ENCODE data around the gene FRY.

DNA sequence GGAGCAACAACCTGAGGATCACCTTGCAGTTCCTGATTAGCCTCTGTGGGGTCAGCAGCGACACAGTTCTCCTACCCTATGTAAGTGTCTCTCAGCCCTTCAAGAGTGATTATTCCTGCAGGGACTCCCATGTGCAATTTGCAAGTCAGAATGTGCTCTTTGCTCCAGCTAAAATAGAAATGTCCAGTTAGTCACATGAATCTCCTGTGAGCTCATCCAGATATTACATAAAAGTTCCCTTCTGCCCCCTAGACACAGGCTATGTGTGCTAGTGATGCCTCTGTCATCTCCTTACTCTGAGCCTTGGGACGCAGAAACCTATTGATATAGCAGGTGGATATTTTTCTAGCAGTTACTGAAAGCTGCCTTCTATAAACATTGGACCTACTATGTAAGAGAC, 178.1 kb downstream of the FRY start:
- TF ChIP-seq, protein P1, sequence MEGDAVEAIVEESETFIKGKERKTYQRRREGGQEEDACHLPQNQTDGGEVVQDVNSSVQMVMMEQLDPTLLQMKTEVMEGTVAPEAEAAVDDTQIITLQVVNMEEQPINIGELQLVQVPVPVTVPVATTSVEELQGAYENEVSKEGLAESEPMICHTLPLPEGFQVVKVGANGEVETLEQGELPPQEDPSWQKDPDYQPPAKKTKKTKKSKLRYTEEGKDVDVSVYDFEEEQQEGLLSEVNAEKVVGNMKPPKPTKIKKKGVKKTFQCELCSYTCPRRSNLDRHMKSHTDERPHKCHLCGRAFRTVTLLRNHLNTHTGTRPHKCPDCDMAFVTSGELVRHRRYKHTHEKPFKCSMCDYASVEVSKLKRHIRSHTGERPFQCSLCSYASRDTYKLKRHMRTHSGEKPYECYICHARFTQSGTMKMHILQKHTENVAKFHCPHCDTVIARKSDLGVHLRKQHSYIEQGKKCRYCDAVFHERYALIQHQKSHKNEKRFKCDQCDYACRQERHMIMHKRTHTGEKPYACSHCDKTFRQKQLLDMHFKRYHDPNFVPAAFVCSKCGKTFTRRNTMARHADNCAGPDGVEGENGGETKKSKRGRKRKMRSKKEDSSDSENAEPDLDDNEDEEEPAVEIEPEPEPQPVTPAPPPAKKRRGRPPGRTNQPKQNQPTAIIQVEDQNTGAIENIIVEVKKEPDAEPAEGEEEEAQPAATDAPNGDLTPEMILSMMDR (conservative IDR thresholded peaks at IDR 0.05; ENCODE audit: low read length), result no peak
- TF ChIP-seq EZH2phosphoT487 (IDR thresholded peaks at IDR 0.05; ENCODE audit: borderline replicate concordance, low read depth, low read length), result no peak
